Measurements from ENCODE around the gene POLR2J.

The POLR2J gene

GRCh38 chr7:102444961-102445673, 33.6 kb downstream of the POLR2J start:
- no peak for TF ChIP-seq Cebpa-rat (IDR thresholded peaks at IDR 0.05)
- peak overlapping the region; percentile 41 to 81 (median 70) for H3K4me2 ChIP-seq
- H3K27ac ChIP-seq: peak overlapping the region in 8 of 11 experiments; percentile 37 to 72 (median 50); a peak in 15 of 22 replicates
- H3K4me3 ChIP-seq: no peak overlapping the region
- H4K20me1 ChIP-seq: peaks cover 0 to 80% (median 33%) of the 10 kb centered on the region in 11 experiments; a peak in 15 of 22 replicates
- peaks cover 0 to 6% (median 0%) of the 10 kb centered on the region in 11 experiments; a peak in 5 of 22 replicates for H3K9me3 ChIP-seq (replicated peaks in 1 of 11)
- peak overlapping the region in 9 of 11 experiments; percentile 3 to 64 (median 35); a peak in 17 of 22 replicates for H3K9ac ChIP-seq
- no peaks in the 10 kb centered on the region for H3K27me3 ChIP-seq
- H3K4me1 ChIP-seq: peaks cover 50 to 79% (median 69%) of the 10 kb centered on the region in 10 experiments
- peaks cover 28 to 86% (median 69%) of the 10 kb centered on the region in 11 experiments for H3K36me3 ChIP-seq

- peaks cover 61 to 99% (median 96%) of the 10 kb centered on the region in 10 experiments for H3K4me1 ChIP-seq
- H3K9ac ChIP-seq: peak overlapping the region in 9 of 11 experiments; percentile 9 to 79 (median 58); a peak in 15 of 22 replicates
- H4K20me1 ChIP-seq: peaks cover 0 to 67% (median 2%) of the 10 kb centered on the region in 11 experiments; a peak in 10 of 22 replicates
- no peak for TF ChIP-seq Cebpa-rat (IDR thresholded peaks at IDR 0.05)
- H3K27ac ChIP-seq: peak overlapping the region in 10 of 11 experiments; percentile 3 to 93 (median 78); a peak in 20 of 22 replicates
- H3K9me3 ChIP-seq (replicated peaks in 1 of 11): peaks cover 0 to 9% (median 0%) of the 10 kb centered on the region in 11 experiments; a peak in 5 of 22 replicates
- H3K4me2 ChIP-seq: peak overlapping the region; percentile 31 to 88 (median 69)
- H3K27me3 ChIP-seq: no peaks in the 10 kb centered on the region
- H3K36me3 ChIP-seq: peaks cover 42 to 85% (median 73%) of the 10 kb centered on the region in 11 experiments
- no peak overlapping the region for H3K4me3 ChIP-seq
Observed at GRCh38 chr7:102439963-102440795, 38.5 kb downstream of the POLR2J start.

- peaks cover 38 to 54% (median 51%) of the 10 kb centered on the region in 11 experiments for H3K36me3 ChIP-seq
- peak overlapping the region; percentile 95 to 99 (median 98); a peak in 20 of 22 replicates for H3K4me2 ChIP-seq
- H3K9ac ChIP-seq: peak overlapping the region in 10 of 11 experiments; percentile 1 to 98 (median 42); a peak in 13 of 22 replicates
Observed at GRCh38 chr7:102436118-102436517, 42.6 kb downstream of the POLR2J start.

DNA sequence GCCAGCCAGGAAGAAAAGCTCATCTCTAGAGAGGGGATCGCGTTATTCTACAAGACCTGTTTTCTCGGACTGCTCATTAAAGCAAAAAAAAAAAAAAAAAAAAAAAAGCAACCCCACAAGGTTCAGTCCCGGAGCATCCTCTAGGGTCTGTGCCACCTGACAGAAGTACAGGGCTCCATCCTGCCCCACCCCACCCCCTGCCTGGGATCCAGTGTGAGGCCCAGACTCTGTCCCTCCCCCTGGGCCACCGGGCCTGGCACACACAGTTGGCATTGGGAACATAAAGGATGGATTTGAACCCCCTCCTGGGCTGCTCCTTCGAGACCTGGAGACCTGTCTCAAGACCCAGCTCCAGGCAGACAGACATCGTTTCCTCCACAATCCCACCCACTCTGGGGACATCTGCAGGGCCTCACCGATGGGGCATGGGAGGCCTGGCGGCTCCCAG, 44.7 kb downstream of the POLR2J start:
- Histone ChIP-seq H3K27me3 (no peaks in the 10 kb centered on the region), H4K20me1 (peaks cover 0 to 29% (median 6%) of the 10 kb centered on the region in 11 experiments; a peak in 10 of 22 replicates), H3K4me3 (peak overlapping the region; percentile 74 to 98 (median 94)), H3K36me3 (peaks cover 26 to 35% (median 34%) of the 10 kb centered on the region in 11 experiments), H3K9me3 (replicated peaks in 1 of 11) (0 out of 22 replicates have a peak, but pooled peaks cover 0 to 4% (median 0%) of the 10 kb centered on the region in 11 experiments), H3K27ac (peak overlapping the region; percentile 72 to 99 (median 95)), H3K9ac (peak overlapping the region; percentile 87 to 98 (median 93)), H3K4me2 (peak overlapping the region; percentile 95 to 99 (median 98)), H3K4me1 (peaks cover 58 to 90% (median 88%) of the 10 kb centered on the region in 10 experiments)
- no peak for TF ChIP-seq Cebpa-rat (IDR thresholded peaks at IDR 0.05)

More at GRCh38 chr7:102436118-102436517, 42.6 kb downstream of the POLR2J start:
- Histone ChIP-seq H3K27me3 (no peaks in the 10 kb centered on the region), H3K4me1 (peaks cover 58 to 92% (median 89%) of the 10 kb centered on the region in 10 experiments), H3K27ac (peak overlapping the region in 7 of 11 experiments; percentile 5 to 95 (median 35); a peak in 11 of 22 replicates), H4K20me1 (peaks cover 0 to 47% (median 6%) of the 10 kb centered on the region in 11 experiments; a peak in 10 of 22 replicates), H3K4me3 (no peak overlapping the region; a peak in 1 of 20 replicates), H3K9me3 (replicated peaks in 1 of 11) (0 out of 22 replicates have a peak, but pooled peaks cover 0 to 5% (median 0%) of the 10 kb centered on the region in 11 experiments)
- no peak for TF ChIP-seq Cebpa-rat (IDR thresholded peaks at IDR 0.05)

- no peaks in the 10 kb centered on the region for H3K9me3 ChIP-seq (replicated peaks in 1 of 11)
- H3K36me3 ChIP-seq: peaks cover 20 to 29% (median 28%) of the 10 kb centered on the region in 11 experiments
- peak within 1 kb of the TSS; percentile 72 to 99 (median 95) for H3K27ac ChIP-seq
- peak within 1 kb of the TSS; percentile 74 to 98 (median 94) for H3K4me3 ChIP-seq
- no peak for TF ChIP-seq Cebpa-rat (IDR thresholded peaks at IDR 0.05)
- no peaks in the 10 kb centered on the region for H3K27me3 ChIP-seq
- peak within 1 kb of the TSS; percentile 87 to 98 (median 93) for H3K9ac ChIP-seq
- peak within 1 kb of the TSS; percentile 95 to 99 (median 98) for H3K4me2 ChIP-seq
- peaks cover 62 to 90% (median 88%) of the 10 kb centered on the region in 10 experiments for H3K4me1 ChIP-seq
- peaks cover 0 to 26% (median 6%) of the 10 kb centered on the region in 11 experiments; a peak in 10 of 22 replicates for H4K20me1 ChIP-seq
Observed at GRCh38 chr7:102433219-102434038, 45.3 kb downstream of the POLR2J start, which contains the start of gene ORAI2. Gene ORAI2, plus strand, starts transcription at chr7:102433575. Its CDS starts 5,382 bp downstream, at chr7:102438957.

- TF ChIP-seq Cebpa-rat (IDR thresholded peaks at IDR 0.05): no peak
- Histone ChIP-seq H3K4me3 (peak overlapping the region; percentile 74 to 98 (median 94)), H4K20me1 (peaks cover 0 to 26% (median 6%) of the 10 kb centered on the region in 11 experiments; a peak in 10 of 22 replicates), H3K27ac (peak overlapping the region; percentile 68 to 99 (median 95)), H3K36me3 (peaks cover 12 to 26% (median 20%) of the 10 kb centered on the region in 11 experiments), H3K9ac (peak overlapping the region; percentile 87 to 98 (median 93)), H3K27me3 (no peaks in the 10 kb centered on the region), H3K4me1 (peaks cover 70 to 91% (median 88%) of the 10 kb centered on the region in 10 experiments), H3K9me3 (replicated peaks in 1 of 11) (no peaks in the 10 kb centered on the region), H3K4me2 (peak overlapping the region; percentile 94 to 99 (median 98))
Observed at GRCh38 chr7:102432442-102433218, 46.1 kb downstream of the POLR2J start.
